ENCODE measurements around the gene MPO. TPM values are rescaled to one million over a fixed set of nuclear protein-coding genes. Genes with fewer than 3 reads are reported as not detected.
A peak's percentile ranks its signal among the peaks of the same experiment; 100 is the strongest.

The MPO gene
- 0.43 TPM for total RNA-seq

DNA sequence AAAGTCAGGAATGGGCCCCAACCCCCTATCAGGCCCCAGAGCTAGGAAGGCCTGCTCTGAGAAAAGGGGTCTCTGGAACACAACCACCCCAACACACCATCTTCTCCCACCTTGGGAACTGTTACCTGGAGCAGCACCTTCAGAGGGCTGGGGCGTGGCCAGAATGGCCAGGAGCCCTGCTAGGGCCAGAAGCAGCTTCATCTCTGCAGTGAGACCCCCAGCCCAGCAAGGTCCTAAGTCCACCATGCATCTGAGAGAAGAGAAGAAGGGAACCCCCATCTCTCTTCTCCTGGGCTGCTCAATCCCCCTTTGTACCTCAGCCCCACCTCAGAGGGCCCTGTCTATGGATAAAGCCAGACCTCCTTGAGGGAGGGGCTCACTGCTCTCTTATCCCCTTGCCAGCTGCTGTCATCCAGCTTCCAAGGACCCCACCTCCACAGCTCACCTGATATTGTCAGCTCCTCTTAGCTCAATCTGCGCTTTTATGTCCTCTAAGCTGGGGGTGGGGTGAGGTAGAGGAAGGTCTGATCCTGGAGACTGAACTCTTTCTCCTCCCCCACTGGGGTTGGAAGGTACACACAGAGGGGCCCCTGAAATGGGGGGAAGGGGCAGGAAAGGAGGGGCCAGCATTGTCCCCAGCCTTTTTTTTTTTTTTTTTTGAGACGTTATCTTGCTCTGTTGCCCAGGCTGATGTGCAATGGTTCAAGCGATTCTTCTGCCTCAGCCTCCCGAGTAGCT, at the start of gene MPO:
Gene MPO (minus strand): TSS at position 456 of the 738 bp plus-strand sequence. CDS start 177 bp downstream, at position 279.
- no peak for ATAC-seq

DNA sequence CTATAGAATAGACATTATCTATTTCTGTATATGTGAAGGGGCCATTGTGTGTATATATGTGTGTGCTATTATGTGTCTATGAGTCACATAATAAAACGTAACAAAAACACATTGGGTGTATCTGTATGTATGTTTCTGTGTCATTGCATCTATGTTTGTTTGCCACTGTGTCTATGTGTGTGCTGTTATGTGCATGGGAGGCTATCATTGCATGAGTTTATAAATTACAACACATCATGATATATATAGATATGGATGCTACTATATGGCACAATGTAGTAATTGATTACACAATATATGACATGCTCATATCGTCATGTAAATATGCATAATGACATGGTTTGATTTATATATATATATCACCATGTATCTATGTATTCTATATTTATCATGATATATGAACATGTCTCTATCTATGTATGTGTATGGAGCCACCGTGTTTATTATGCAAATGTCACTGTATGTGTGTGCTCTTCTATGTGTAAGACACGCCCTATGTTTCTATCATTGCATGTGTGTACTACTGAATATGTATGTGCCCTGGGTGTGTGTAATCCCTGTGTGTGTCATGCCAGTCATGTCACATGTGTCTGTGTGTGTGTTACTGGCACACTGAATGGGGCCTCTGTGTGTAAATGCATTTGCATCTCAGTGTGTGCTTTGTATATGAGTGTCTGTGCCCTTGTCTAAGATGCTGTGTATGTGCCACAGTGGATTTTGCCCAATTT, 49.2 kb upstream of the MPO start:
- DNase-seq (ENCODE audit: low spot score) (no peak), ATAC-seq (no peak)

More for the DNA sequence above, at the start of gene MPO:
- DNase-seq (ENCODE audit: low spot score), result no peak

- DNase-seq (ENCODE audit: low spot score) (no peak), ATAC-seq (peak; percentile 35)
Observed at GRCh38 chr17:58329035-58329809, 48.5 kb upstream of the MPO start.

DNA sequence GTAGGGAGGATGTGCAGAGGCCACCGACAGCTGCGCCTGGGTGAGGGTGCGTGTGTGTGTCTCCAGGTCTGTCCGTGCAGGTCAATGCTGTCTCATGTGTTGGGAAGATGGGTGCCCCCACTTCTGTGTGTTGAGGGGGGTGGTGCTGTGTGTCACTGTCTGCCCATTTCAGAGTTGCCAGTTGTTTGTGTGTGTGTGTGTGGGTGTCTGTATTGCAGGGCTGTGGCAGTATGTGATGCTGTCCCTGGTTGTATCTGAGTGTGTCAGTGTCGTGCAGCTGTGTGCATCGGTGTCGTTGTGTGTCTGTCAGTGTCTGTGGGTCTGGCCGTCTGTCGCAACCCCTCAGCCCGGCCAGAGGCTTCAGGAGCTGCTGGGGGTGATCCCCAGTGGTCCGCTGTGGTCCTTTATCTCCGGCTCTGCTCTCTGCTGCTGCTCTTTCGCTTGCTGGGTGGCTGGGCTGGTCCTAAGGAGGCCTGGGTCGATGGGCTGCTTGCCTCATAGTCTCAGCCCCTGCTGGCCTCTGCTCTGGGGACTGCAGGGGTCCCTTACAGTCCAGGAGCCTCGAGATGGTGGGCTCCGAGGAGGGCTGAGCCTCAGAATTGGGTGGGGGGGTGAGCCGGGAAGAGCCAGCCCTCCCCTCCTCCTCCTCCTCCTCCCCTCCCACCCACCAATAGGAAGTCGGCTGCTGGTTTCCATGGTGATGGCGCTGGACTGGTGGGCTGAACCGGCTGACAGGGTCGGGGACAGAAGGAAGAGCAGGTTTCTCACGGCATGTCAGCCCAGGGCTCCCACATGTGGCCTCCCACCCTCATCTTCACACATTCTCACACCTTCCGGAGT, 47.7 kb upstream of the MPO start, which contains the start of gene TSPOAP1:
Gene TSPOAP1 (minus strand): TSS at position 601 of the 840 bp plus-strand sequence. CDS start 875 bp downstream, outside the sequence.
- DNase-seq (ENCODE audit: low spot score), result no peak
- ATAC-seq, result no peak

GRCh38 chr17:58327363-58328194, 46.8 kb upstream of the MPO start:
- DNase-seq (ENCODE audit: low spot score) (no peak), ATAC-seq (no peak)

DNA sequence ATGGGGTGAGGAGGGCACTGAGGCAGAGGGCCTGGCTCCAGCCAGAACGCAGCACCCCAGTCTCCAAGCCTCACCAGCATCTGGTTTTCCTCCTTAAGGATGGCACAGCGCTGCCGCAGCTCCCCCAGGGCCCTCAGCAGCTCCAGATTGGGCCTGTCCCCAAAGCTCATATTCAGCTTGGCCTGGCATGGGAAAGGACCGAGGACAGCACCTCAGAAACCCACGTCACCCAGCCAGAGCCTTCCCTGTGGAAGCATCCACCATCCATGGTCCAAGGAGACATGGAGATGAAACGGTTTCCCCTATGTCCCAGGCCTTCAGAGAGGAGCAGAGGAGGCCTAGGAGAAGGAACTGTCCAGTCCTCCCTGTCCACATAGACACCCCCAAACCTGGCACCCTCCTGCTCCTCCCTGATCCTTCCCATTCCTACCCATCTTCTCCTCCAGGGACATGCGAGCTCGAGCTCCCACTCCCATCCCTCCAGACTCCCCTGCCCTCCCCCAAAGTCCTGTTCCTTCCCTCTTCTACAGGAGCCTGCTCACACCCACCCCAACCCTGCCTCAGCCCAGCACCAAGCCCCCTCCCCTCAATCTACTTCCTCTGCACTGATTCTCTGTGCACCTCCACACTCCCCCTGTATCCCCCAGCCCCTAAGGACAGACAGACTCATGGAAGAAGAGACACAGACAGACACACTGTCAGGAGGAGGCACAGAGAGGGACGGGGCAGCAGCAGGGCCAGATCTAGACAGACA, 46.1 kb upstream of the MPO start:
- DNase-seq (ENCODE audit: low spot score) (no peak), ATAC-seq (no peak)

GRCh38 chr17:58325976-58326468, 45.3 kb upstream of the MPO start:
- ATAC-seq (no peak), DNase-seq (ENCODE audit: low spot score) (no peak)

DNA sequence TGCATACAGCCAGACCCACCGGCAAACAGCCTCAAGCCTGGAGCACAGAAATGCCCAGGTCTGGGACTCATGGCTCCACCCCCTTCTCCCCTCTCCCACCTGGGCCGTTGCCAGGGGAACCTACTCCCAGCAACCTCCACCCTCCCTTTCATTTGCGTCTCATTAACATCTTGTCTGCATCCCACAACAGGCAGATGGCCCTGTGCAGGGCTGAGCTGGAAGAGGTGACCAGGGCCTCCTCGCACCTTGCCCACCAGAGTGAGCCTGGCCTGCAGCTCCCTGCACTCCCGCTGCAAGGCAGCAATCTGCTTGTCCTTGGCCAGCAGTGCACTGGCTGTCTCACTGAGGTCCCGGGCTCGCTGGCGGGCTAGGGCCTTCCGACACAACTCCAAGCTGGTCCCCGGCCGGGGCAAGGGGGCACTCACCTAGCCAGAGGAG, 44.6 kb upstream of the MPO start:
- ATAC-seq, result no peak
- DNase-seq (ENCODE audit: low spot score), result no peak

- peak; percentile 90 for ATAC-seq
- no peak for DNase-seq (ENCODE audit: low spot score)
Observed at GRCh38 chr17:58324409-58325288, 43.9 kb upstream of the MPO start.

GRCh38 chr17:58324056-58324408, 43.3 kb upstream of the MPO start:
- no peak for DNase-seq (ENCODE audit: low spot score)
- ATAC-seq, result no peak

GRCh38 chr17:58323366-58324055, 42.8 kb upstream of the MPO start:
- ATAC-seq, result no peak
- DNase-seq (ENCODE audit: low spot score), result no peak

GRCh38 chr17:58322581-58323185, 41.9 kb upstream of the MPO start:
- DNase-seq (ENCODE audit: low spot score), result no peak

GRCh38 chr17:58321571-58322525, 41.1 kb upstream of the MPO start:
- DNase-seq (ENCODE audit: low spot score) (no peak), ATAC-seq (no peak)

More at GRCh38 chr17:58322581-58323185, 41.9 kb upstream of the MPO start:
- no peak for ATAC-seq

GRCh38 chr17:58320570-58321323, 40.0 kb upstream of the MPO start:
- no peak for ATAC-seq
- no peak for DNase-seq (ENCODE audit: low spot score)

DNA sequence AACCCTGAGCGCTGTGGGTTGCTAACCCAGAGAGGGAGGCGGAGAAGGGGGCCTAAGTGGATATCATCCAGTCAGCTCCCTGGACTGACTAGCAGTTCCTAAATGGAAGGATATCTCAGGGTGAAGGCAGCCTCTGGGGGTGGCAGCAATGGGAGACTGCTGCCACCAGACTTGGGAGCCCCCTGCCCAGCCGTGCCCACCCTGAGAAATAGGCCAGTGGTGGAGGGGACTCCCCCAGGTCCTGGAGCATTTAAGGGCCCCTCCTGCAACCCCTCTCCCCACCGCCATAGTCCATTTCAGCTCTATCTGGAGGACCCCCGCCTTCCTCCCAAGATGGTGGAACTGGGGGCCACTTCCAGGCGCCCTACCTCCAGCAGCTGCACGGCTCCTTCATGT, 39.4 kb upstream of the MPO start:
- DNase-seq (ENCODE audit: low spot score) (no peak), ATAC-seq (no peak)

Data from left lobe of liver (tissue), 2 donors.